ENCODE measurements around the gene PRELID2.

Gene PRELID2

DNA sequence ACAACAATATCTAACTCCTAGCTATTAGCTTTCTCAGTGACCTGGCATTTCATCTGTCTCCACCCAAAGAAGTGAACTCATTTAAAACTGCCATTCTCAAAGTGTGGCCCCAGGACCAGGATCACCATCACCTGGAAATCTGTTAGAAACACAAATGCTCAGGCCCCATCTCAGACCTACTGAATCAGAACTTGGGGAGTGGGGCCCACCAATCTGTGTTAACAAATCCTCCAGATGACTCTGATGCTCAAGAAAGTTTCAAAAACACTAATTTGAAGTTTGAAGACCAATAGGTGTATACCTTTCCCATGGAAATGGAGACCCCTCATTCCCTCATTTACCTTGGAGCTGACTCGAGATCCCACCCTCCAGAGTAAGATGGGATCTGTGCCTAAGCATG is 72.3 kb downstream of the PRELID2 start:
- no peaks in the 10 kb centered on the region for H3K36me3 ChIP-seq (replicated peaks; ENCODE audit: low read depth, low read length)
- H3K4me2 ChIP-seq (ENCODE audit: low read length) = no peak overlapping the region
- no peak overlapping the region for H2AFZ ChIP-seq (ENCODE audit: low read depth, low read length)
- H3K9ac ChIP-seq (ENCODE audit: low read length) = no peak overlapping the region
- no peak overlapping the region for H3K27ac ChIP-seq (ENCODE audit: low read length)
- no peaks in the 10 kb centered on the region for H3K4me1 ChIP-seq (ENCODE audit: low read length)
- H4K20me1 ChIP-seq (ENCODE audit: insufficient read depth, low read length) = no peaks in the 10 kb centered on the region
- no peaks in the 10 kb centered on the region for H3K27me3 ChIP-seq (ENCODE audit: low read depth, low read length)
- H3K9me3 ChIP-seq (ENCODE audit: insufficient read depth, low read length) = no peaks in the 10 kb centered on the region
- TF ChIP-seq, protein P1, sequence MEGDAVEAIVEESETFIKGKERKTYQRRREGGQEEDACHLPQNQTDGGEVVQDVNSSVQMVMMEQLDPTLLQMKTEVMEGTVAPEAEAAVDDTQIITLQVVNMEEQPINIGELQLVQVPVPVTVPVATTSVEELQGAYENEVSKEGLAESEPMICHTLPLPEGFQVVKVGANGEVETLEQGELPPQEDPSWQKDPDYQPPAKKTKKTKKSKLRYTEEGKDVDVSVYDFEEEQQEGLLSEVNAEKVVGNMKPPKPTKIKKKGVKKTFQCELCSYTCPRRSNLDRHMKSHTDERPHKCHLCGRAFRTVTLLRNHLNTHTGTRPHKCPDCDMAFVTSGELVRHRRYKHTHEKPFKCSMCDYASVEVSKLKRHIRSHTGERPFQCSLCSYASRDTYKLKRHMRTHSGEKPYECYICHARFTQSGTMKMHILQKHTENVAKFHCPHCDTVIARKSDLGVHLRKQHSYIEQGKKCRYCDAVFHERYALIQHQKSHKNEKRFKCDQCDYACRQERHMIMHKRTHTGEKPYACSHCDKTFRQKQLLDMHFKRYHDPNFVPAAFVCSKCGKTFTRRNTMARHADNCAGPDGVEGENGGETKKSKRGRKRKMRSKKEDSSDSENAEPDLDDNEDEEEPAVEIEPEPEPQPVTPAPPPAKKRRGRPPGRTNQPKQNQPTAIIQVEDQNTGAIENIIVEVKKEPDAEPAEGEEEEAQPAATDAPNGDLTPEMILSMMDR (IDR thresholded peaks at IDR 0.05; ENCODE audit: low read depth, low read length) = no peak
- no peaks in the 10 kb centered on the region for H3K79me2 ChIP-seq (ENCODE audit: low read length)
- H3K4me3 ChIP-seq (ENCODE audit: low read length) = no peak overlapping the region

DNA sequence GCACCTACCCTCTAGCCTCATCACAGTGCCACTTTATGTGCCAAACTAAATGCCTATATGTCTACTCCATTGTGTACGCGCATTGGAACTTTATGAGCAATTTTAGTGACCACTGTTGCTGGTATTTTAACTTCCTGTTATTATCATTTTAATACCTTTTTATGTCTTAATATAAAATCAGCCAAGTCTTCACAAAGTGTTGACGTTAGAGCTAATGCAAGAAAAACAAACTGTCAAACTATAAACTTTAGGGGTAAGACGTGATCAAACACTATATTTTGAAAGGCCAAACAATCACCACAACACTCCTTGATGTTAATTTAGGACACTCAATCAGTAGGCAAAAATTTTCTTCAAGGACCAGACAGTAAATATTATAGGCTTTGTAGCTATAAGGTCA is 73.9 kb downstream of the PRELID2 start:
- Histone ChIP-seq H3K9me3 (ENCODE audit: insufficient read depth, low read length) (no peaks in the 10 kb centered on the region), H2AFZ (ENCODE audit: low read depth, low read length) (no peak overlapping the region), H3K27ac (ENCODE audit: low read length) (no peak overlapping the region), H3K27me3 (ENCODE audit: low read depth, low read length) (no peaks in the 10 kb centered on the region), H3K9ac (ENCODE audit: low read length) (no peak overlapping the region), H3K36me3 (replicated peaks; ENCODE audit: low read depth, low read length) (no peaks in the 10 kb centered on the region), H3K4me1 (ENCODE audit: low read length) (no peaks in the 10 kb centered on the region), H4K20me1 (ENCODE audit: insufficient read depth, low read length) (no peaks in the 10 kb centered on the region), H3K79me2 (ENCODE audit: low read length) (no peaks in the 10 kb centered on the region), H3K4me3 (ENCODE audit: low read length) (no peak overlapping the region), H3K4me2 (ENCODE audit: low read length) (no peak overlapping the region)
- TF ChIP-seq, protein P1 (IDR thresholded peaks at IDR 0.05; ENCODE audit: low read depth, low read length) = no peak
- no peak for TF ChIP-seq EZH2phosphoT487 (IDR thresholded peaks at IDR 0.05; ENCODE audit: low read depth)

DNA sequence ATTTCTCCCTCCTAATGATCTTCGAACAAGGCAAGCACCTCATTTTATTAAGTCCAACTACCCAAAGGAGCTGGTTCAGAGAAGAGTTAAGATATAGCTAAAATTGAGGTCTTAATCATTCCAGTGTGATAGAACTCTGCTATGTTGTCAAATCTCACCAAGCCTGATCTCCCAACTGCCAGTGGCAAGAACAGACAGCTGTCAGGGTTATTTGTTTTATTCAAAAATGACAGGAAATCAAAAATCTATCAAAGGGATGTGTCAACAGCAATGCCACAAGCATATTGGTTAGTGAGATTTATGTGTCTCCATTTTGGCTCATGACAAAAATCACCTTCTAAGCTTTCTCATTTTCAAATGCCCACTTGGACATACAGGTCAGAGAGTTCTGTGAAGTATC is 74.5 kb downstream of the PRELID2 start:
- no peaks in the 10 kb centered on the region for H3K9me3 ChIP-seq (ENCODE audit: insufficient read depth, low read length)
- no peaks in the 10 kb centered on the region for H4K20me1 ChIP-seq (ENCODE audit: insufficient read depth, low read length)
- no peak overlapping the region for H2AFZ ChIP-seq (ENCODE audit: low read depth, low read length)
- TF ChIP-seq, protein P1 (IDR thresholded peaks at IDR 0.05; ENCODE audit: low read depth, low read length) = no peak
- no peak for TF ChIP-seq EZH2phosphoT487 (IDR thresholded peaks at IDR 0.05; ENCODE audit: low read depth)
- no peaks in the 10 kb centered on the region for H3K36me3 ChIP-seq (replicated peaks; ENCODE audit: low read depth, low read length)
- H3K79me2 ChIP-seq (ENCODE audit: low read length) = no peaks in the 10 kb centered on the region
- no peaks in the 10 kb centered on the region for H3K27me3 ChIP-seq (ENCODE audit: low read depth, low read length)
- H3K4me1 ChIP-seq (ENCODE audit: low read length) = no peaks in the 10 kb centered on the region
- no peak overlapping the region for H3K4me2 ChIP-seq (ENCODE audit: low read length)
- no peak overlapping the region for H3K9ac ChIP-seq (ENCODE audit: low read length)
- no peak overlapping the region for H3K4me3 ChIP-seq (ENCODE audit: low read length)
- H3K27ac ChIP-seq (ENCODE audit: low read length) = no peak overlapping the region

- Histone ChIP-seq H3K27me3 (ENCODE audit: low read depth, low read length) (no peaks in the 10 kb centered on the region), H2AFZ (ENCODE audit: low read depth, low read length) (no peak overlapping the region), H3K79me2 (ENCODE audit: low read length) (no peaks in the 10 kb centered on the region), H4K20me1 (ENCODE audit: insufficient read depth, low read length) (no peaks in the 10 kb centered on the region), H3K9ac (ENCODE audit: low read length) (no peak overlapping the region), H3K9me3 (ENCODE audit: insufficient read depth, low read length) (no peaks in the 10 kb centered on the region), H3K4me2 (ENCODE audit: low read length) (no peak overlapping the region), H3K4me1 (ENCODE audit: low read length) (no peaks in the 10 kb centered on the region), H3K36me3 (replicated peaks; ENCODE audit: low read depth, low read length) (no peaks in the 10 kb centered on the region), H3K4me3 (ENCODE audit: low read length) (no peak overlapping the region), H3K27ac (ENCODE audit: low read length) (no peak overlapping the region)
- no peak for TF ChIP-seq EZH2phosphoT487 (IDR thresholded peaks at IDR 0.05; ENCODE audit: low read depth)
- TF ChIP-seq, protein P1 (IDR thresholded peaks at IDR 0.05; ENCODE audit: low read depth, low read length) = no peak
Measured at GRCh38 chr5:145752947-145753346, 82.2 kb downstream of the PRELID2 start.

Data from OCI-LY3 (cell line).